PC-3 (cell line): ENCODE data around the gene DHX35.

Experiments
- CTCF ChIP-seq: fragments of 300-600 bp; sonication (generic); conservative IDR thresholded peaks from 2 replicates; pipeline ENCODE4 v1.5.1; 2017; ENCODE audit warnings: antibody characterized with exemption, low read depth, mild to moderate bottlenecking, low read length
- EZH2 ChIP-seq: fragments of 300-600 bp; sonication (generic); IDR thresholded peaks from one replicate; pipeline ENCODE4 v1.6.1; 2017; ENCODE audit warnings: antibody characterized with exemption, mild to moderate bottlenecking, low read length; ENCODE audit not compliant: unreplicated experiment

- TF ChIP-seq CTCF (no peak), EZH2 (no peak)
These were observed 20.1 kb downstream of the DHX35 start for GRCh38 chr20:38982291-38982690.
